Measurements from ENCODE around the gene PRDX5.

Gene PRDX5

DNA sequence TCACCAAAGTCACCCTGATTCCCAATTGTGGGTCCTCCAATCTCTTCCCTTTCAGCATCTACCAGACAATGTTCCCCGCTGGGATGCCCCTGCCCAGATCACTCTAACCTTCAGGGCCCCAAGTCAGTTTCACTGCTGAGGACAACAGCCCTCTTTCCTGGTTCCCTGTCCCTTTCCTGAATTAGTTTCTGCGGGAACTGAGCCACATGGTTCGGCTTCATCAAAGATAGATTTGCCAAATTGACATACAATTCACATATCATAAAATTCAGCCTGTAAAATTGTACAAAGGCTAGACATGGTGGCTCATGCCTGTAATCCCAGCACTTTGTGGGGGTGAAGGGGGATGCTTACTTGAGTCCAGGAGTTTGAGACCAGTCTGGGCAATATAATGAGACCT, 10.1 kb downstream of the PRDX5 start:
- no peak for DNase-seq

DNA sequence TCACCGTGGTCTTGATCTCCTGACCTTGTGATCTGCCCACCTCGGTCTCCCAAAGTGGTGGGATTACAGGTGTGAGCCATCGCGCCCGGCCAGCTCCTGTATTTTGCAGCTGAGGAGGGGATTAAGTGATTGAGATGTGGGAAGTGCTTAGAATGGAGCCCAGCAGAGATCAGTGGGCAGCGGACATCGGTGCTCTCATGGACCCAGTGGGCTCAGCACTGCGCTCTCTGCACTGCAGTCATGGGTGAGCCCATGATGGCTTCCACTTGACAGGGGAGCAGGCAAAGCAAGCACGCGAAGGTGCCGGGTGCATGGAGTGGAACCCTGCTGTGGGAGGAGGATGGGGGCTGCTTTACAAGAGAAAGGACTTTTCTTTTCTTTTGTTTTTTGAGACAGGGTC, 13.0 kb downstream of the PRDX5 start:
- no peak for DNase-seq

GRCh38 chr11:64331569-64332371, 13.8 kb downstream of the PRDX5 start:
- peak; percentile 97 for DNase-seq

DNA sequence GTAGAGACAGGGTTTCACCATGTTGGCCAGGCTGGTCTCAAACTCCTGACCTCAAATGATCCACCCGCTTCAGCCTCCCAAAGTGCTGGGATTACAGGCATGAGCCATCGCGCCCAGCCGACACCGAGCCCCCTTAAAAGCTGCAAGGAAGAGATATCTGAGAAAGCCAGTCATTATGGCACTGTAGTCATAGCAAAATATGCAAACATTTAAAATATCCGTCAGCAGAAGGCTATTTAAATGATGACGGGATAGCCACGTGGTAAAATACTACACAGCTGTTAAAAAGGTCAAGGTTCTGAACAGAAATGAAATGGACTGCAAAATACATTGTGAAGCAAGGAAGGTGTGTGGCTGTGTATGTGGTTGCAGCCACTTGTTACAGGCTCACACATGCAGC, 15.6 kb downstream of the PRDX5 start:
- DNase-seq = no peak

- no peak for DNase-seq
Measured at GRCh38 chr11:64334764-64335735, 17.1 kb downstream of the PRDX5 start.

DNA sequence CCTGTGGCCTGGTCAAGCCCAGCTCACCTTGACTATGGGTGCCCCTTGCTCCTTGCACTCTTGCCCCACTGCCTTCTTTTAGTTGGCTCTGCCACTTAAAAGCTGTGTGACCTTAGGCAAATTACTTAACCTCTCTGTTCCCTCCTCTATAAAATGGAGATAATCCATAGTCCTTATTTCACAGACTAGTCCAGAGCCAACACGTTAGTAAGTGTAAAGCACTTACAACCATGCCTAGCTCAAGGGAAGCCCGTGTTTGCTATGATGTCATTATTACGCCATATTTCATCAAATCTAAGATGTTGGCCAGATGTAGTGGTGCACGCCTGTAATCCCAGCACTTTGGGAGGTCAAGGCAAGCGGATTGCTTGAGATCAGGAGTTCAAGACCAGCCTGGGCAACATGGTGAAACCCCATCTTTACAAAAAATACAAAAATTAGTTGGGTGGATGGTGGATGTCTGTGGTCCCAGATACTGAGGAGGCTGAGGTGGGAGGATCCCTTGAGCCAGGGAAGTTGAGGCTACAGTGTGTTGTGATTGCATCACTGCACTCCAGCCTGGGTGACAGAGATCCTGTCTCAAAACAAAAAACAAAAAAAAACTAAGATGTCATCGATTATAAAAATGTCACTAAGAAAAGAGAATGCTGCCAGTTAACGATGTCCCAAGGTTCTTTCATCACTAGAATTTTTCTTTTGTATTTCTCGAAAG, 19.8 kb downstream of the PRDX5 start:
- DNase-seq = no peak

DNA sequence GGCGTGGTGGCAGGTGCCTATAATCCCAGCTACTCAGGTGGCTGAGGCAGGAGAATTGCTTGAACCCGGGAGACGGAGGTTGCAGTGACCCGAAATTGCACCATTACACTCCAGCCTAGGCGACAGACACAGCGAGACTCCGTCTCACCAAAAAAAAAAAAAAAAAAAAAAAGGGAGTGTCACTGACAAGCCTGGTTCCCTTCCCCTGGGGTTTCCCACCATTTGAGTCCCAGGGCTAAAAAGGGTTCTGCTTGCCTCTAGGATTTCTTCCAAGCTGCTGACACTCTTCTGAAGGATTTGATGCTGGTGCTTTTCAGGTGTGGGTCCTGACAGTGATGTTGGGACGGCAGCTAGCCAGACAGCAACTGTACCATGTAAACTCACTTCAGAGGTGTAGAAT, 20.8 kb downstream of the PRDX5 start:
- DNase-seq = no peak

DNA sequence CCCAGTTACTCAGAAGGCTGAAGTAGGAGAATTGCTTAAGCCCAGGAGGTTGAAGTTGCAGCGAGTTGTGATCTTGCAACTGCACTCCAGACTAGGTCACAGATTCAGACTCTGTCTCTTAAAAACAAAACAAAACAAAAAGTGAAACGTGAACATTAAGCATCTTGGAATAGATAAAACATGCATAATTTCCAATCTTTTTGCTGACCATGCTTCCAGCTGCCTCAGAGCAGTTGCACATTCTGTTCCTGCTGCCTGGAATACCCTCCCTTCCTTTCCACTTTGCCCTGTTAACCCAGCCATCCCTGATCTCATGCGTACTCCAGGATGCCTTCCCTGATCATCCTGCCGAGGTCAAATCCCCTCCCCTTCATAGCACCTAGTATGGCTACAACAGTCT, 21.4 kb downstream of the PRDX5 start:
- DNase-seq = no peak

- peak; percentile 88 for DNase-seq
Measured at GRCh38 chr11:64339754-64340408, 22.0 kb downstream of the PRDX5 start, which contains the start of gene CCDC88B. Gene CCDC88B, plus strand, starts transcription at chr11:64340204. Its CDS starts 63 bp downstream, at chr11:64340267.

GRCh38 chr11:64340671-64341335, 22.9 kb downstream of the PRDX5 start:
- peak; percentile 31 for DNase-seq

DNA sequence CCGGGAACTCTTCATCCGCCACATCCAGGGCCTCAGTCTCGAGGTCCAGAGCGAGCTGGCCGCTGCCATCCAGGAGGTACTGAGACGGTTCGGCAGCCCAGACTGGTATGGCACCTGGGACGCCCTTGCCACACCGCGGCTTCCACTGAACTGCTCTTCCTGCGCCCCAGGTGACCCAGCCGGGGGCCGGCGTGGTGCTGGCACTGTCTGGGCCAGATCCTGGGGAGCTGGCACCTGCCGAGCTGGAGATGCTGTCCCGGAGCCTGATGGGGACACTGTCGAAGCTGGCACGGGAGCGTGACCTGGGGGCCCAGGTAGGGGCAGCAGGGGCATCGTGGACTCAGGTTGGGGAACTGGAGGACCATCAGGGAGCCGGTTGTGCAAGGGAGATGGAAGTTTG, 23.5 kb downstream of the PRDX5 start:
- no peak for DNase-seq

- DNase-seq = no peak
Measured at GRCh38 chr11:64341851-64342791, 24.2 kb downstream of the PRDX5 start.

DNA sequence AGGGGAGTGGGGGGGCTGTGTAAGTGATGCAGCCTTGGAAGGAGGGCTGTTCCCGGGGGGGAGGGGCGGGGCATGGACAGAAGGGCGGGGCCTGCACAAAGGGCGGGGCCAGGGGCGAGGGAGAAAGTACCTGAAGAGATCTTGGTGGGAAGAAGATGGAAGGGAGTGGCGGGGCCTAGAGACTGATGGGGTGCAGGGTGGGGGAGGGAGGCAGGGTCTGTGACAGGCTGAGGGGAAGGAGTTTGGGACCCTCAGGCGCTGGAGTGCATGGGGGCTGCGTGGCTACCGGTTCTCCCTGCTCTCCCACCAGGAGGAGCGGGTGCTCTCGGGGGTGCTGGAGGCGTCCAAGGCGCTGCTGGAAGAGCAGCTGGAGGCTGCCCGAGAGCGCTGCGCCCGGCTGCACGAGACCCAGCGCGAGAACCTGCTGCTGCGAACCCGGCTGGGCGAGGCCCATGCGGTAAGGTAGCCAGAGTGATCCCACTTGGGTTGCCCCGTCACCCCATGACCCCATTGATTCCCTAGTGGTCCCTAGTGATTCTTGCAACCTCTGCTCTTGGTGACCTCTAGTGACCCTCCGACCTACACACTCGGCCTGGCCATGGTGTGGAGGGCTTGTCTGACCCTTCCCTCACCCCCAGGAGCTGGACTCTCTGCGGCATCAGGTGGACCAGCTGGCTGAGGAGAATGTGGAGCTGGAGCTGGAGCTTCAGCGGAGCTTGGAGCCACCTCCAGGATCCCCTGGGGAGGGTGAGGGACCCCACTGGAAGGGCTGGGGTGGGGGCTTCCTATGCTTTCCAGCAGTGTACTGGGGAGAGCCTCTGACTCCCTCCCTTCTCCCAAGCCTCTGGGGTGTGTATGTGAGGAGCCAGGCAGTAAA, 25.2 kb downstream of the PRDX5 start:
- no peak for DNase-seq

DNA sequence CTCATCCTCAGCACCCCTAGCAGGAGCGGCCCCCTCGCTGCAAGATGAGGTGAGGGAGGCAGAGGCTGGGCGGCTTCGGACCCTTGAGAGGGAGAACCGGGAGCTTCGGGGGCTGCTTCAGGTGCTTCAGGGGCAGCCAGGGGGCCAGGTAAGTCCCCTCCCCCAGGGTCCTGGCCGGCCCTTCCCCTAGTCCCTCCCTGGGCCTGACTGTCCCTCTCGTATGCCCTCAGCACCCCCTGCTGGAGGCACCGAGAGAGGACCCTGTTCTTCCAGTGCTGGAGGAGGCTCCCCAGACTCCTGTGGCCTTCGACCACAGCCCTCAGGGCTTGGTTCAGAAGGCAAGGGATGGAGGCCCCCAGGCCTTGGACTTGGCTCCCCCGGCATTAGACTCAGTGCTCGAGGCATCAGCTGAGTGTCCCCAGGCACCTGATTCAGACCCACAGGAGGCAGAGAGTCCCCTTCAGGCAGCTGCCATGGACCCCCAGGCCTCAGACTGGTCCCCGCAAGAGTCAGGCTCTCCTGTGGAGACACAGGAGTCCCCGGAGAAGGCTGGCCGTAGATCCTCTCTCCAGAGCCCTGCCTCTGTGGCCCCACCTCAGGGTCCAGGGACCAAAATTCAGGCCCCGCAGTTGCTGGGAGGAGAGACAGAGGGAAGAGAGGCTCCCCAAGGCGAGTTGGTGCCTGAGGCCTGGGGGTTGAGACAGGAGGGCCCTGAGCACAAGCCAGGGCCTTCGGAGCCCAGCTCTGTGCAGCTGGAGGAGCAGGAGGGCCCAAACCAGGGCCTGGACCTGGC, 26.0 kb downstream of the PRDX5 start:
- DNase-seq = no peak

DNA sequence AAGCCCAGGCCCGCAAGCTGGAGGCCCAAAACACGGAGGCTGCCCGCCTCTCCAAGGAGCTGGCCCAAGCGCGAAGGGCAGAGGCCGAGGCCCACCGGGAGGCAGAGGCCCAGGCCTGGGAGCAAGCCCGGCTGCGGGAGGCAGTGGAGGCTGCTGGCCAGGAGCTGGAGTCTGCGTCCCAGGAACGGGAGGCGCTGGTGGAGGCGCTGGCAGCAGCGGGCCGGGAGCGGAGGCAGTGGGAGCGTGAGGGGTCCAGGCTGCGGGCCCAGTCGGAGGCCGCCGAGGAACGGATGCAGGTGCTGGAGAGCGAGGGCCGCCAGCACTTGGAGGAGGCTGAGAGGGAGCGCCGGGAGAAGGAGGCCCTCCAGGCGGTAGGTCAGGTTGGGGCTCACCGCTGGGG, 26.9 kb downstream of the PRDX5 start:
- DNase-seq = no peak

DNA sequence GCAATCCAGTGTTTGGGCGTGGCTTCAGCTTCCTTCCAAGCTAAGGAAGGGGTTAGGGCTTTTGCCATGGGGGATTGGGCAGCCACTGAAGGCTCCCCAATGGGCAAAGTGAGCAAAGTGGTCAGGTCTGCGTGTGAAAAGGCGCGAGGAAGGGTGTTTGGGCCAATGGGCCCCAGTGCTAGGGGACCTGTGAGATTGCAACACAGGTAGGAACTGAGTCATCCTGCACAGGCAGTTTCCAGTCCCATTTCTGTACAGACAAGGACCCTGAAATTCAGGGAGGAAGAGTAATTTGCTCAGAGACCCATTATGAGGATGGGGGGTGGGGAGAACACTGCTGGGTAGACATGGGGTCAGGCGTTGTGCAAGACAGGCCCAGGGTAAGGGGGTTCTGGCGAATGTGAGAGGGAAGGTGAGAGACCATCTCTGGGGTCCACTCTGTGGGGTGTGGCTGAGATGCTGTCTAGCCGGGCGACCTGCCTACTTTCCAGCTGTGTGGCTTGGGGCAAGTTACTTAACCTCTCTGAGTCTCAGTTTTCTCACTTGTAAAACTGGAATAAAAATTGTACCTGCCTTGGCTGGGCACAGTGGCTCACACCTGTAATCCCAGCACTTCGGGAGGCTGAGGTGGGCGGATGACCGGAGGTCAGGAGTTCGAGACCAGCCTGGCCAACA, 29.4 kb downstream of the PRDX5 start:
- DNase-seq = no peak

DNA sequence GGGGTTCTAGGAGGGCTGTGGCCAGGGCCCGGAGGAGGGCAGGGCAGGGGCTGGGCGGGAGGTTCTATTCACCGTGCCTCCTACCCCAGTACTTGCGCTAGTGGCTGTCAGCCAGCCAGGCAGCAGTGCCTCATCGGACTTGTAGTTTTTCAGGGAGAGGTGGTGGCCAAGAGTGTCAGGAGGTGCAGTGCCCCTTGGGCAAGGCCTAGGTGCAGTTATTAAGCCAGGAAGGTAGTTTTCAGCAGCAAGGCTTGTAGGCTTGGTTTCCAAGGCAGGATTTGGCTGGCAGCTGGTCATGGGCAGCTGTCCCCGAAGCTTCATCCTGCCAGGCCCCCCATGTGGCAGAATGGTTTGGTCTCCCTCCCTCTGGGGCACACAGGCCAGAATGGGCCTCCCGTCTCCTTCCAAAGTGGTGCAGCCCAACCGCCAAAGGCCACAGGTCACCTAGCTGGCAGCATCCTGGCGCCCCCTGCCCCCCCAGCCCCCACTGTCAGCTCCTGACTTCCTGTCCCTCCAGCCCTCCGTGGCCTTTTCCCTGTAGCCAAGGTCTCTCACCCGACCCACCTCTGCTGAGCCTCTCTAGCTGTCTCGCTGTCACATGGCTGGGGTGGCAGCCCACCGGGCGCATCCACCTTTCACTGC, 30.6 kb downstream of the PRDX5 start:
- DNase-seq = no peak

- DNase-seq = no peak
Measured at GRCh38 chr11:64349025-64349387, 31.1 kb downstream of the PRDX5 start.

All from KG1 (cell line).